ENCODE data around the gene DMTF1.

DNA sequence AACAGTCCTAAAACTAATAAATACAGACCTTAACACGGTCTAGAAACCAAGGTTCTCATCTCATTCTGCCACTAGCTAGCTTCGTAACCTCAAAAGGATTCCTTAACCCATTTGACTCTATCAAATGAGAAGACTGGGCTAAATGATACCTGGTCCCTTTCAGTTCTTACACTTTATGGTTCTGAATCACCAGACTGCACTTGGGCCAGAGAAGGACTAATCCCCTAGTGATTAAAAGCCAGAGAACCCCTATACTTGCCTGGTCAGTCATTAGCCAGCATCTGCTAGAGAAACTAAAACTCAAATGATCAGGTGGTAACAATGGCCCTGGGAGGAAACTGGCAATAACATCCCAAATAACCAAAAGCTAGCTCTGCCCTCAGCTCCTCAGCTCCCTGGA is 50.5 kb downstream of the DMTF1 start:
- TF ChIP-seq, protein P1, sequence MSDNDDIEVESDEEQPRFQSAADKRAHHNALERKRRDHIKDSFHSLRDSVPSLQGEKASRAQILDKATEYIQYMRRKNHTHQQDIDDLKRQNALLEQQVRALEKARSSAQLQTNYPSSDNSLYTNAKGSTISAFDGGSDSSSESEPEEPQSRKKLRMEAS (IDR thresholded peaks at IDR 0.05), result no peak
- TF ChIP-seq, protein P2, sequence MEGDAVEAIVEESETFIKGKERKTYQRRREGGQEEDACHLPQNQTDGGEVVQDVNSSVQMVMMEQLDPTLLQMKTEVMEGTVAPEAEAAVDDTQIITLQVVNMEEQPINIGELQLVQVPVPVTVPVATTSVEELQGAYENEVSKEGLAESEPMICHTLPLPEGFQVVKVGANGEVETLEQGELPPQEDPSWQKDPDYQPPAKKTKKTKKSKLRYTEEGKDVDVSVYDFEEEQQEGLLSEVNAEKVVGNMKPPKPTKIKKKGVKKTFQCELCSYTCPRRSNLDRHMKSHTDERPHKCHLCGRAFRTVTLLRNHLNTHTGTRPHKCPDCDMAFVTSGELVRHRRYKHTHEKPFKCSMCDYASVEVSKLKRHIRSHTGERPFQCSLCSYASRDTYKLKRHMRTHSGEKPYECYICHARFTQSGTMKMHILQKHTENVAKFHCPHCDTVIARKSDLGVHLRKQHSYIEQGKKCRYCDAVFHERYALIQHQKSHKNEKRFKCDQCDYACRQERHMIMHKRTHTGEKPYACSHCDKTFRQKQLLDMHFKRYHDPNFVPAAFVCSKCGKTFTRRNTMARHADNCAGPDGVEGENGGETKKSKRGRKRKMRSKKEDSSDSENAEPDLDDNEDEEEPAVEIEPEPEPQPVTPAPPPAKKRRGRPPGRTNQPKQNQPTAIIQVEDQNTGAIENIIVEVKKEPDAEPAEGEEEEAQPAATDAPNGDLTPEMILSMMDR (IDR thresholded peaks at IDR 0.05 in 2 of 3, conservative IDR thresholded peaks at IDR 0.05 in 1 of 3; ENCODE audit: borderline replicate concordance in 1 of 3, insufficient read depth in 1 of 3, low read depth in 2 of 3, low read length in 2 of 3), result no peak
- no peak for TF ChIP-seq TCF7L2 (IDR thresholded peaks at IDR 0.05; ENCODE audit: borderline replicate concordance, extremely low read depth, insufficient read depth, insufficient read length)
- TF ChIP-seq EZH2phosphoT487 (IDR thresholded peaks at IDR 0.05; ENCODE audit: borderline replicate concordance), result no peak
- TF ChIP-seq ZNF274 (IDR thresholded peaks at IDR 0.05; ENCODE audit: low read depth, low read length), result no peak
- no peak for TF ChIP-seq POLR2AphosphoS5 (IDR thresholded peaks at IDR 0.05; ENCODE audit: low read depth, low read length)
- TF ChIP-seq CEBPB (IDR thresholded peaks at IDR 0.05; ENCODE audit: low read depth), result no peak
- no peak for TF ChIP-seq SIN3A (IDR thresholded peaks at IDR 0.05; ENCODE audit: low read depth)
- TF ChIP-seq YY1 (IDR thresholded peaks at IDR 0.05; ENCODE audit: extremely low read depth, insufficient replicate concordance, low read depth, low read length), result no peak
- TF ChIP-seq ZFX (IDR thresholded peaks at IDR 0.05), result no peak
- no peak for TF ChIP-seq SRF (IDR thresholded peaks at IDR 0.05; ENCODE audit: low read depth)
